Esophagus (tissue), 2 donors: ENCODE measurements around the gene TRMU. TPM values are rescaled to one million over a fixed set of nuclear protein-coding genes. Genes with fewer than 3 reads are reported as not detected.

Experiments
- H3K27ac ChIP-seq, 2 donors: one replicate each; pipeline ENCODE4 v1.5.1; 2013; ENCODE audit warnings: low read depth in 2 of 2, mild to moderate bottlenecking in 2 of 2, inconsistent platforms in 1 of 2, low read length in 1 of 2, moderate library complexity in 1 of 2
- H3K27me3 ChIP-seq, 2 donors: one replicate each; pipeline ENCODE4 v1.6.1; 2013; ENCODE audit warnings: low read length in 2 of 2, control low read depth in 1 of 2, mild to moderate bottlenecking in 1 of 2; ENCODE audit not compliant: insufficient read depth in 2 of 2, control insufficient read depth in 1 of 2
- H3K36me3 ChIP-seq, 2 donors: one replicate each; pipeline ENCODE4 v1.6.1; 2013; ENCODE audit warnings: low read length in 1 of 2; ENCODE audit not compliant: control insufficient read depth in 2 of 2, insufficient read depth in 2 of 2
- H3K4me1 ChIP-seq, 2 donors: one replicate each; pipeline ENCODE4 v1.6.1; 2013; ENCODE audit warnings: low read length in 1 of 2; ENCODE audit not compliant: control insufficient read depth in 2 of 2, insufficient read depth in 2 of 2
- H3K4me3 ChIP-seq, 2 donors: one replicate each; pipeline ENCODE4 v1.5.1; 2013; ENCODE audit warnings: low read length in 2 of 2, mild to moderate bottlenecking in 2 of 2, low read depth in 1 of 2, moderate library complexity in 1 of 2
- H3K9me3 ChIP-seq, 2 donors: one replicate each; pipeline ENCODE4 v1.6.1; 2013; ENCODE audit warnings: mild to moderate bottlenecking in 2 of 2, low read depth in 1 of 2, low read length in 1 of 2, moderate library complexity in 1 of 2; ENCODE audit not compliant: control insufficient read depth in 2 of 2, insufficient read depth in 1 of 2
- WGBS, 2 donors: extraction: QIAGEN DNeasy Blood & Tissue Kit; methylation state at CpG; one replicate each; pipeline ENCODE4 v1.1.7; 2013; 5-methylcytosine and 5-hydroxymethylcytosine counted together
- polyA plus RNA-seq, 2 donors: library from polyadenylated mRNA; stranded (reverse); fragments of 200-250 nt; gene quantifications; one replicate each; pipeline ENCODE4 v1.2.3, GENCODE V29; 2013
- donor health status: healthy with polysubstance abuse.
- donor health status: Bipolar disorder and iron deficiency.

The TRMU gene
- polyA plus RNA-seq, 2 donors, result 24.3 to 32.4 TPM

- WGBS, 2 donors, result 97 to 98% methylated on average over 4 of the region's 4 CpGs
- H3K9me3 ChIP-seq, result no peaks in the 10 kb centered on the region
- H3K27me3 ChIP-seq, result no peaks in the 10 kb centered on the region
- H3K4me1 ChIP-seq, result peaks cover 0 to 3% of the 10 kb centered on the region in 2 donors
- H3K36me3 ChIP-seq, result peaks cover 0 to 8% of the 10 kb centered on the region in 2 donors
- H3K4me3 ChIP-seq, result no peak overlapping the region
- H3K27ac ChIP-seq, result no peak overlapping the region
Measured at GRCh38 chr22:46330426-46330825, 5.1 kb upstream of the TRMU start.

GRCh38 chr22:46331496-46331895, 4.0 kb upstream of the TRMU start:
- Histone ChIP-seq H3K27ac (no peak overlapping the region), H3K36me3 (peaks cover 0 to 7% of the 10 kb centered on the region in 2 donors), H3K9me3 (no peaks in the 10 kb centered on the region), H3K4me1 (peaks cover 0 to 3% of the 10 kb centered on the region in 2 donors), H3K27me3 (no peaks in the 10 kb centered on the region), H3K4me3 (no peak overlapping the region)
- 96 to 97% methylated on average over 23 of the region's 23 CpGs for WGBS, 2 donors

GRCh38 chr22:46336119-46337078, 885 bp downstream of the TRMU start:
- H3K4me3 ChIP-seq, result peak overlapping the region; percentile 91 to 95
- no peaks in the 10 kb centered on the region for H3K9me3 ChIP-seq
- no peaks in the 10 kb centered on the region for H3K27me3 ChIP-seq
- H3K4me1 ChIP-seq, result peaks cover 5 to 6% of the 10 kb centered on the region in 2 donors
- peaks cover 5 to 10% of the 10 kb centered on the region in 2 donors for H3K36me3 ChIP-seq
- H3K27ac ChIP-seq, result peak overlapping the region; percentile 88 to 92
- WGBS, 2 donors, result 7 to 8% methylated on average over 42 of the region's 42 CpGs

- no peak overlapping the region for H3K4me3 ChIP-seq
- no peaks in the 10 kb centered on the region for H3K27me3 ChIP-seq
- H3K36me3 ChIP-seq, result peaks cover 5 to 16% of the 10 kb centered on the region in 2 donors
- no peak overlapping the region for H3K27ac ChIP-seq
- H3K9me3 ChIP-seq, result no peaks in the 10 kb centered on the region
- 80 to 89% methylated on average over 9 of the region's 9 CpGs for WGBS, 2 donors
- peaks cover 5 to 6% of the 10 kb centered on the region in 2 donors for H3K4me1 ChIP-seq
Measured at GRCh38 chr22:46337870-46338269, 2.4 kb downstream of the TRMU start.

- WGBS, 2 donors, result 92 to 95% methylated on average over 8 of the region's 8 CpGs
- Histone ChIP-seq H3K9me3 (no peaks in the 10 kb centered on the region), H3K4me3 (no peak overlapping the region), H3K27me3 (no peaks in the 10 kb centered on the region), H3K27ac (no peak overlapping the region), H3K36me3 (peaks cover 5 to 20% of the 10 kb centered on the region in 2 donors), H3K4me1 (peaks cover 5 to 6% of the 10 kb centered on the region in 2 donors)
Measured at GRCh38 chr22:46338636-46339035, 3.1 kb downstream of the TRMU start.

- H3K27me3 ChIP-seq, result no peaks in the 10 kb centered on the region
- H3K4me1 ChIP-seq, result peaks cover 2 to 6% of the 10 kb centered on the region in 2 donors
- H3K36me3 ChIP-seq, result peaks cover 8 to 21% of the 10 kb centered on the region in 2 donors
- H3K9me3 ChIP-seq, result no peaks in the 10 kb centered on the region
- no peak overlapping the region for H3K4me3 ChIP-seq
- 92 to 97% methylated on average over 5 of the region's 5 CpGs for WGBS, 2 donors
- no peak overlapping the region for H3K27ac ChIP-seq
Measured at GRCh38 chr22:46339956-46340355, 4.4 kb downstream of the TRMU start.

- Histone ChIP-seq H3K9me3 (no peaks in the 10 kb centered on the region), H3K36me3 (peaks cover 8 to 21% of the 10 kb centered on the region in 2 donors), H3K4me1 (peaks cover 2 to 6% of the 10 kb centered on the region in 2 donors), H3K27ac (no peak overlapping the region), H3K4me3 (no peak overlapping the region), H3K27me3 (no peaks in the 10 kb centered on the region)
- 92 to 94% methylated on average over 13 of the region's 13 CpGs for WGBS, 2 donors
Measured at GRCh38 chr22:46340676-46341075, 5.2 kb downstream of the TRMU start.

- Histone ChIP-seq H3K27me3 (no peaks in the 10 kb centered on the region), H3K9me3 (no peaks in the 10 kb centered on the region), H3K4me3 (no peak overlapping the region), H3K27ac (no peak overlapping the region), H3K4me1 (no peaks in the 10 kb centered on the region), H3K36me3 (peaks cover 20 to 45% of the 10 kb centered on the region in 2 donors)
- 84 to 89% methylated on average over 19 of the region's 19 CpGs for WGBS, 2 donors
Measured at GRCh38 chr22:46346680-46347405, 11.3 kb downstream of the TRMU start.

GRCh38 chr22:46347646-46348045, 12.1 kb downstream of the TRMU start:
- peaks cover 20 to 49% of the 10 kb centered on the region in 2 donors for H3K36me3 ChIP-seq
- H3K27me3 ChIP-seq, result no peaks in the 10 kb centered on the region
- H3K4me3 ChIP-seq, result no peak overlapping the region
- no peak overlapping the region for H3K27ac ChIP-seq
- WGBS, 2 donors, result 87 to 90% methylated on average over 12 of the region's 12 CpGs
- no peaks in the 10 kb centered on the region for H3K9me3 ChIP-seq
- H3K4me1 ChIP-seq, result peaks cover 0 to 4% of the 10 kb centered on the region in 2 donors
